ES-I3 (cell line): ENCODE measurements around the gene SORCS3.

Source experiments
- H3K36me3 ChIP-seq: 2 replicates; pipeline ENCODE4 v1.6.1; 2013; ENCODE audit warnings: mild to moderate bottlenecking, low read length, control low read depth, moderate library complexity; ENCODE audit not compliant: insufficient read depth
- H3K4me1 ChIP-seq: 2 replicates; pipeline ENCODE4 v1.6.1; 2013; ENCODE audit warnings: mild to moderate bottlenecking, control low read depth, low read length; ENCODE audit not compliant: insufficient read depth
- H3K9ac ChIP-seq: 2 replicates; pipeline ENCODE4 v1.6.1; 2013; ENCODE audit warnings: low read depth, mild to moderate bottlenecking, low read length, moderate library complexity
- H3K9me3 ChIP-seq: 2 replicates; pipeline ENCODE4 v1.6.1; 2013; ENCODE audit warnings: mild to moderate bottlenecking, low read length, moderate library complexity; ENCODE audit not compliant: control insufficient read depth, insufficient read depth

The SORCS3 gene

GRCh38 chr10:104638861-104639589 is 2.1 kb upstream of the SORCS3 start:
- no peaks in the 10 kb centered on the region for H3K9me3 ChIP-seq

GRCh38 chr10:104639590-104640338 is 1.3 kb upstream of the SORCS3 start:
- H3K4me1 ChIP-seq: no peaks in the 10 kb centered on the region
- no peaks in the 10 kb centered on the region for H3K36me3 ChIP-seq
- no peaks in the 10 kb centered on the region for H3K9me3 ChIP-seq
- peak overlapping the region; percentile 57 for H3K9ac ChIP-seq

More at GRCh38 chr10:104638861-104639589, 2.1 kb upstream of the SORCS3 start:
- H3K9ac ChIP-seq: peak overlapping the region; percentile 57
- no peaks in the 10 kb centered on the region for H3K4me1 ChIP-seq
- H3K36me3 ChIP-seq: no peaks in the 10 kb centered on the region

GRCh38 chr10:104640339-104641186 is 527 bp upstream of the SORCS3 start:
- peak overlapping the region; percentile 57 for H3K9ac ChIP-seq
- H3K36me3 ChIP-seq: no peaks in the 10 kb centered on the region
- H3K4me1 ChIP-seq: no peaks in the 10 kb centered on the region
- no peaks in the 10 kb centered on the region for H3K9me3 ChIP-seq

GRCh38 chr10:104641937-104642657 is 1.0 kb downstream of the SORCS3 start:
- H3K36me3 ChIP-seq: no peaks in the 10 kb centered on the region
- no peaks in the 10 kb centered on the region for H3K9me3 ChIP-seq
- no peaks in the 10 kb centered on the region for H3K4me1 ChIP-seq
- H3K9ac ChIP-seq: peak overlapping the region; percentile 61

GRCh38 chr10:104642658-104643302 is 1.7 kb downstream of the SORCS3 start:
- no peaks in the 10 kb centered on the region for H3K36me3 ChIP-seq
- no peaks in the 10 kb centered on the region for H3K4me1 ChIP-seq
- H3K9ac ChIP-seq: peak overlapping the region; percentile 61
- no peaks in the 10 kb centered on the region for H3K9me3 ChIP-seq

- Histone ChIP-seq H3K9ac (no peak overlapping the region), H3K4me1 (no peaks in the 10 kb centered on the region), H3K9me3 (no peaks in the 10 kb centered on the region), H3K36me3 (no peaks in the 10 kb centered on the region)
Measured at GRCh38 chr10:104643303-104643663, 2.2 kb downstream of the SORCS3 start.

- H3K4me1 ChIP-seq: no peaks in the 10 kb centered on the region
- H3K36me3 ChIP-seq: no peaks in the 10 kb centered on the region
- H3K9me3 ChIP-seq: no peaks in the 10 kb centered on the region
- no peak overlapping the region for H3K9ac ChIP-seq
Measured at GRCh38 chr10:104646146-104646545, 5.1 kb downstream of the SORCS3 start.

- H3K36me3 ChIP-seq: no peaks in the 10 kb centered on the region
- H3K9ac ChIP-seq: no peak overlapping the region
- H3K4me1 ChIP-seq: no peaks in the 10 kb centered on the region
- no peaks in the 10 kb centered on the region for H3K9me3 ChIP-seq
Measured at GRCh38 chr10:104648421-104648820, 7.3 kb downstream of the SORCS3 start.

GRCh38 chr10:104650072-104650471 is 9.0 kb downstream of the SORCS3 start:
- Histone ChIP-seq H3K4me1 (no peaks in the 10 kb centered on the region), H3K36me3 (no peaks in the 10 kb centered on the region), H3K9ac (no peak overlapping the region), H3K9me3 (no peaks in the 10 kb centered on the region)

- Histone ChIP-seq H3K9ac (no peak overlapping the region), H3K36me3 (no peaks in the 10 kb centered on the region), H3K9me3 (no peaks in the 10 kb centered on the region), H3K4me1 (no peaks in the 10 kb centered on the region)
Measured at GRCh38 chr10:104650635-104651331, 9.7 kb downstream of the SORCS3 start.

- H3K9me3 ChIP-seq: no peaks in the 10 kb centered on the region
- H3K9ac ChIP-seq: no peak overlapping the region
- no peaks in the 10 kb centered on the region for H3K36me3 ChIP-seq
- no peaks in the 10 kb centered on the region for H3K4me1 ChIP-seq
Measured at GRCh38 chr10:104657036-104657435, 15.9 kb downstream of the SORCS3 start.

- Histone ChIP-seq H3K9me3 (no peaks in the 10 kb centered on the region), H3K36me3 (no peaks in the 10 kb centered on the region), H3K4me1 (no peaks in the 10 kb centered on the region), H3K9ac (no peak overlapping the region)
Measured at GRCh38 chr10:104657457-104657856, 16.4 kb downstream of the SORCS3 start.

GRCh38 chr10:104658067-104658466 is 17.0 kb downstream of the SORCS3 start:
- H3K9ac ChIP-seq: no peak overlapping the region
- no peaks in the 10 kb centered on the region for H3K4me1 ChIP-seq
- H3K9me3 ChIP-seq: no peaks in the 10 kb centered on the region
- H3K36me3 ChIP-seq: no peaks in the 10 kb centered on the region
